ENCODE data around the gene IYD.
"Not testable (repeated sequence)": the region's sequence is repeated elsewhere in the genome, so short reads cannot be mapped to it uniquely, and the experiment has no call there.

The IYD gene

DNA sequence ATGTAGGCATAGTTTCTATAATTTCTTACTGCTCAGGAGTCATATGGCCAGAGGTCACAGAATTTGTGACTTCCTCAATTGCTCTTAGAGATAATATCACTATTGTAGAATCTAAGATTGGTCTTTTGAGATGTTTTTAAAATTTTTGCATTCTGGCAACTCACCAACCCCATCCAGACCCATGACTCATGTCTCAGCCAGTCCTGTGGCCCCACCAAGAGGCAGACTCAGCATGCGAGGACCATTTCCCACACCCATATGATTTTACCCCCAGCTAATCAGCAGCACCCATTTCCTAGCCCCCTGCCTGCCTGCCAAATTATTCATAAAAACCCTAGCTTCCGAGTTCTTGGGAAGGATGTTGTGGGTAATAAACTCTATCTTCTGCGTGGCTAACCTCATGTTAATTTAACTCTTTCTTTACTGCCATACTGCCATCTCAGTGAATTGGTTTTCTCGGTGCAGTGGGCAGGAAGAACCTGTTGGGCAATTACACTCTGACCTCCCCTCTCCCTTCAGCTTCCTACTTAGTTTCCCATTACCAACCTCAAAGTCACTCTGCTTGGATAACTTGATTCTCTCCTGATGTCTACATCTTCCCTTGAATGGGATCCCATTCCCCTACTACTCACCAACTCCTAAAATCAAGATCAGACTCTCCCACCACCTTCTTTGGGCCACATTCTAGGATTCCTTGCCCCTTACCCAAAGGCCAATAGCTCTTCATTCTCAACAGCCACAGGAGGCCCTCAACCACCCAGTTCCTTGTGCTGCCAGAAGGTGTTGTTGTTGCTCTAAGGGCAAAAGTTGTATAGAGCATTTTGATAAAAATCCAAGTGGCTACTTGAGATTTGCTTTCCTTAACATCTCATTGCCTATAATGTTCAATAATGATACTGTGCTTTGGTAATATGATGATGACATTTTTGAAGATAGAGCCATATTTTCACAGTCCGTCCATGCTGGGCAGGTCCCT, 16.2 kb upstream of the IYD start:
- no peak for DNase-seq

DNA sequence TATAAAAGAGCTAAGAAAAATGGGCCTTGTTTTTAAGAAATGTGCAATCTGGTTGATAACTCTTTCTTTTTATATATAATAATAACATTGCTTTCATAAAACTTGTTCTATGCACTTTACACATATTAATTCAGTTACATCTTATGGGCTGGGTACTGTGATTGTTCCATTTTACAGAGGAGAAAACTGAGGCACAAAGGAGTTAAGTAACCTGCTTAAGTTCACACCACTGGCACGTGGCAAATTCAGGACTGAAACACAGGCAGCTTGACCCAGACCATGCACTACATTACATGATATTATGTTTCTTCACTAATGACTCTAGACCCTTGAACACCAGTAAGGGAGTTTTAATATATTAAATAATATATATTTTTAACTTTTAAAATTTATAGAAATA, 15.4 kb upstream of the IYD start:
- no peak for DNase-seq

DNA sequence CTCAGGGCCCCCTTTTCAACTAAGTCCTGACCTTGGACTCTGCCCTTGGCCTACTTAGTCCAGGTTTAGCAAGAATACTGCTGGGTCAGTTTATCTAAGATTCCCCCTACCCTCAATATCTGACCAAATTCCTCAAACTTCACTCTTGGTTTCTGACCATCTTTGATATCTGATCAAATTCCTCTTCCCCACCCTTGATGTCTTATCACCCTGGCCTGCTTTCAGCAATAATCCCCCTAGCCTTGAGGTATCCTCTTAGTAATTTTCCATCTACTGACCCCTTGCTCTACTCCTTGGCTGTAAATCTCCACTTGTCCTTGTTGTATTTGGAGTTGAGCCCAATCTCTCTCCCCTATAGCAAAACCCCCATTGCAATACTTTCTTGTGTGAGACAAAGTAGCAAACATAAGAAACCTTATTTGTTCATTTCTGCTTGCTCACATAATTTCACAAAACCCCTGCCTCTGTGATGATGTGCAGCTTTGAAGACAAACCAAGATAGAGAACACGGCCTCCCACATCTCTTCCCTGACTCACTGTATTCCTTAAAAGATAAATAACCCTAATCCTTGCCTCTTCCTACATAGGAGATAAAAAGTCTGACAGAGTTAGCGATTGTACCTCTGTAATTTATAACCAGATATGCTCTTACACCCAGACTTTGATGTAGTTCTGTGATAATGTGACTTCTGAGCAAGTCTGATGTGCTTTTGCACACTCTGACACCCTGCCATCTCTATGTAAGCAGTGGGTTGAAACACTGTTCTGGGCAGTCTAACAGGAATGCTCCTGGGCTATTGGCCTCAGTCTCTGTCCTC, 13.8 kb upstream of the IYD start:
- no peak for DNase-seq

DNA sequence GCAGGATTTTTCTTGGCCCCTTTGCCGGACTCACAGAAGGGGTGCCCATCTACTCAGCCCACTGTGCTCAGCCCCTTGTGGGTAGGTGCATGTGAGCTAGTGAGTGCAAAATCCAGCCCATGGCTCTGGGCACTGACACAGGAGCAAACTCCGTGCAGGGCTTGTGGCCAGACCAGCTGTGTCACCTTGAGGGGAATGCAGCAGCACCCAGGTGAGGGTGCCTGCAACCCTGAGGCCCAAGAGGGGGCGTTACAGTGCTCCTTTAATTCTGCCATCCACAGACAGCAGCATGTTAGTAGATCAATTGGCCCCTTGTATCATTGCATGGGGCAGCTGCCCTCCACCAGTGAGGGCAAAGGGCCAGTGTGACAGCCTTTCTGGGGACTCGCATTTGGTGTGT, 12.9 kb upstream of the IYD start:
- no peak for DNase-seq

DNA sequence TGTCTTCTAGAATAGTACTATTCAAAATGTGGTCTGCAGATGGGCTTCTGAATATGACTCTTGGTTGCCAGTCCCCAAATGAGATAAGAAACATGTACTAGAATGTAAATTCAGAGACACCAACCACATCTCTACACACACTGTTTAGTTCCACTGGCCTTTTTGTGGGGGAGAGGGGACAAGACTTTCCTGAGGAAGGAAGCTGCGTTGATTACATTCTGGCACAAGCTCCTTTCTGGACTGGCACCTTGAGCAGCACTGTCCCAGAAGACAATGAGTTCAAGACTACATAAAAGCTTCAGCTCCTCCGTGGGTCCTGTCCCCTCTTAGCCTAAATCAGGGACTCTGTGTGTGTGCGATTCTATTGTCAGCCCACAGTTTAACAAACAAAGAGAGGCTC, 6.9 kb upstream of the IYD start:
- no peak for DNase-seq

DNA sequence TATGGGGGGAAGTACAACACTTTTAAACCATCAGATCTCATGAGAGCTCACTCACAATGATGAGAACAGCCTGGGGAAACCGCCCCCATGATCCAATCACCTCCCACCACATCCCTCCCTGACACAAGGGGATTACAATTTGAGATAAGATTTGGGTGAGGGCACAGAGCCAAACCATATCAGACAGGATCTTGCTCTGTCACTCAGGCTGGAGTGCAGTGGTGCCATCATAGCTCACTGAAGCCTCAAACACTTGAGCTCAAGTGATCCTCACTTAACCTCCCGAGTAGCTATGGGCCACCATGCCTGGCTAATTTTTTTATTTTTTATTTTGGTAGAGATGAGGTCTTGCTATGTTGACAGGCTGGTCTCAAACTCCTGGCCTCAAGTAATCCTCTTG, 5.1 kb upstream of the IYD start:
- DNase-seq, result peak; percentile 9

DNA sequence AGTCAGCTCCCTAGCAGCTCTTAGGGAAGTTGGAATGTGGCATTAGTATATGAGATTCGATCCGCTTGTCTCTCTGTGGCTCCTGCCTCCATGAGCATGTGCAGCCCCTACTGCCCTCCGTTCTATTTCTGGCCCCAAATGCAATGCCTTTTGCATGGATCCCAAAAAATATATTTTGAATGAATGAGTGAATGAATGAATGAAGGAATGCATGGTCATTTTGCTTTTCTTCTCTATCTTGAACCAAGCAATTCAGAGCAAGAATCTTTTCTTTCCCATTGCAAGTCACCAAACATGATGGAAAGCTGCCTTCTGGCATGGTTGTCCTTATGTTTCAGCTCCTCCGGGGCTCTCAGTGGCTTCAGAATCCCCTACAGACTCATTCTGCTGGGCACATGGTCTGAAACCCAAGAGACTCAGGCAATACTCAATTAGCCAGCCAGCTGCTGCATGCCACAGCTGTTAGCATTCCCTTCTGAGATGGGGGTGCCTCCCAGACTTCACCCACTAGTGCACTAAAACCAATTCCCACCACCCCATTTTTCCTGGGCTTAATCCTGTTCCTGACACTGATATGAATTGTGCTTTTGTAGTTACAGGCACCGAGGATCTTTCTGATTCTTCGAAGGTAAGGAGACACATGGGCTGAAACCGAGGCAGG, 2.6 kb upstream of the IYD start:
- DNase-seq, result no peak

DNA sequence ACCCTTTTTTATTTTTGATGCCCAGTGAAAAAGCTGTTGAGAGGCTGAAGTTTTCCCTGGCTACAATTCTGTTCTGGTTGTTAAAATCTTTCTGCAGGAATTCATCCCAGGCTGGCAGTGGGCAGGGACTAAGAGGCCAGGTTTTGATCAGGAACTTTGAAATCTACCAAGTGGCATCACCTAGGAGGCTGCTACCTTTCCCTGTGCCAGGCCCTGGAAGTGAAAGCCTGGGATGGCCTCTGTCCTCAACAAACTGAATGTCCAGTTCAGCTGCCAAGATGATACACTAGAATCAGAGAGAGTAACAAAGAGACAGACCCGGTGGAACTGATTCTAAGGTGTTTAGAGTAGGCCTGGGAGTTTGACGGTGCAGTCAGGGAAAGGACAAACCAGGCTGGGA, 596 bp downstream of the IYD start:
- no peak for DNase-seq

DNA sequence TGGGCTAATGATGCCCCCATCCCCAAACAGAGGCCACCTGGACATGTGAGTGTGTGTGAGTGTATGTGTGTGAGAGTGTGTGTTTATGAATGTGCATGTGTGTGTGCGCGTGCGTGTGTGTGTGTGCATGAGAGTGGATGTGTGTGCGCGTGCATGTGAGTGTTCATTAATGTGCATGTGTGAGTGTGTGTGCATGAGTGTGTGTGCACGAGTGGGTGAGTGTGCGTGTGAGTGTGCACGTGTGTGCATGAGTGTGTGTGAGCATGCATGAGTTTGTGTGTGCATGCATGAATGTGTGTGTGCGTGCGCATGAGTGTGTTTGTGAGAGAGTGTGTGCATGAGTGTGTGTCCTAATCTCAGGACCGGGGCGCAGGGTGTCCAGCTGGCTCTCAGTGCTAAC, 1.3 kb downstream of the IYD start:
- DNase-seq, result no peak

DNA sequence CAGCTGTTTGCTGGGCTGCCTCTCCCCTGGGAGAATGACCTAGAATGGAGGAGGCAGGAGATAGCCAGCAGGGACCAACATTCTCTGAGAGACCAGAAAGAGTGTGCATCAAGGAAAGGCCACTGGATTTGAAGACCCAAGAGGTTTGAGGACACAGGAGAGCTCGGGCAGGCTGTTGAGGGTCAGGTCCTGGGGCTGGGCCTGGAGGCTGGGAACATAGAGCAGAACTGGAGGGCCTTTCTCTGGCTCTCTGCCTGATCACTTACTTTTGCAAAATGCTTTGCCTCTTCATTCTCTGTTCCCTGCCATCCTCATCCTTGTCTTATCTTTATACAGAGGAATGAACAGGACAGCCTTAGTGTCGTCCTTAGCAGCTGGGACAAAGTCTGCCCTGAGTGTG, 2.5 kb downstream of the IYD start:
- DNase-seq, result no peak

DNA sequence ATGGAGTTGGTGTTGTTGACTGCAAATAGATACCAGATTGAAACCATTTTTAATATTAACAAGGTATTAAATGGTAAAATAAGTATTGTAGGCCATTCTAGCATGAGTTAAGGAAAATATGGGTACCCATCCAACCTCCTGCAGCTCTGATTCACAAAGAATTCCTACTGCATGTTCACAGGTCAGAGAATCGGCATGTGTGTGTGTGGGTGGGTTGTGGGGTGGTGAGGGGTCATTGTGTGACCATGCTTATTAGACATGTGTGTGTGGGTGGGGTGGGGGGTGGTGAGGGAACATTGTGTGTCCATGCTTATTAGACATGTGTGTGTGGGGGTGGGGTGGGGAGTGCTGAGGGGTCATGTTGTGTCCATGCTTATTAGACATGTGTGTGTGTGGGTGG, 3.2 kb downstream of the IYD start:
- no peak for DNase-seq

DNA sequence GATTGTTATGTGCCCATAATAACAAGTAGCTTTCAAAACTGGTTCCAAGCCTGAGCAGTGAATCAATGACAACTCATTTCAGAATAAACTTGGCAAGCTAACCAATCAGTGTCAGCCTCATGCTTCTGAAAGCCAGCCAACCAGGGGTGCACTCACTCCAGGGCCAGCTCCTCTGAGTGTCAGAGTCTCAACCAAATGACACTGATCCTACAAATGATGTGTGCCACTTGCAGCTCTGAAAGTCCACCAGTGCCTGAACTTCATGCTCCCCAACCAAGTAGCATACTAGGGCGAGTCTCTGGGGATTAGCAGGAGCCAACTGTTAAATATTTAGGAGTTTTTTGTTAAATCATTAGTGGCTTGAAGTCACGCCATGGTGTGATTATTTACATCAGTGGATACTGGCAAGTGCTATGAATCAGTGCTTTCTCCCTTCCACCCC, 4.5 kb downstream of the IYD start:
- DNase-seq, result no peak

DNA sequence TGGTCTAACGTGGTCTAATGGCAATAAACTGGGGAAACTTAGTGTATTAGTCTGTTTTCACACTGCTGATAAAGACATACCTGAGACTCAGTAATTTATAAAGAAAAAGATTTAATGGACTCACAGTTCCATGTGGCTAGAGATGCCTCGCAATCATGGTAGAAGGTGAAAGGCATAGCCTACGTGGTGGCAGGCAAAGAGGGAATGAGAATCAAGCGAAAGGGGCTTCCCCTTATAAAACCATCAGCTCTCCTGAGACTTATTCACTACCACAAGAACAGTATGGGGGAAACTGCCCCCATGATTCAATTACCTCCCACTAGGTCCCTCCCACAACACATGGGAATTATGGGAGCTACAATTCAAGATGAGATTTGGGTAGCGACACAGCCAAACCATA, 5.5 kb downstream of the IYD start:
- not testable (repeated sequence) for DNase-seq

DNA sequence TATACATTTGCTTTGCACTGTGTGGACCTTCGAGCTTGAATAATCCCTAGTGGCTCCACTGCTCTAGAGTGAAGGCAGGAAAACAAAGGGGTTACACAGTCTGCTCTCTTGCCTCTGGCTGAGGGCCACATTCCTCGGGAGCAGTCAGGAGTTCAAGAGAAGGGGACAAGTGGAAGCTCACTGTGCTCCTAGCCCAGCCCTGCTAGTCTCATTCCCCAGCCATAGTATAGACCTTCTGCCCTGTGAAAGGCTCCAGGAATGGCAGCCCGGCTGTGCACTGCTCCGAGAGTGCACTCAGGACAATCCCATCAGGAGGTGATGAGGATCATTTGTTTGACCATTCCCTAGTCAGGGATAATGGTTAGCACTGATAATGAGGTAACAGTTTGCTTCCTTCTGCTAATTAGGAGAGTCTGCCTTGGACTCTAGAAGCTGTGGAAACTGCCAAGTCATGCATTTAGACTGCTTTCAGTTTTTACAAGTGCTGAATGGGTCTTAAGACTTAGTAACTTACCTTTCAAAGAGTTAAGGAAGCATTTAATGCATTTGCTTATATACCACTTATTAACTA, 8.5 kb downstream of the IYD start:
- no peak for DNase-seq

DNA sequence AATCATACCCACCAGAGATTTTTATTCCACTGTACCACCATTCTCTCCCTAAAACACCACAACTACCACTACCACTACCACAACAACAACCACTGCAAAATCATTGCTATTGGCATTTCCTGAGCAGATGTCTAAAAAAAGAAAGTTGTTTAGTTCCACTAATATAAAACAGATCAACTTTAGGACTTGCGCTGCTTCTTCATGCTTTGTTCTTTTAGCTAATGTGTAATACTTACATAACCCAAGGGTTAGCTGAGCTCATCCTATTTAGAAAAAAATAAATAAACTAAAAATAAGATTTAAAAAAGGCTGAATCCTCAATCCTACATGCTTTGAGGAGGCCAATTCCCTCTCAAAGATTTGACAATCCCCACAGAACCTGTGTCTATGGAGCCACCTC, 11.4 kb downstream of the IYD start:
- DNase-seq, result no peak

DNA sequence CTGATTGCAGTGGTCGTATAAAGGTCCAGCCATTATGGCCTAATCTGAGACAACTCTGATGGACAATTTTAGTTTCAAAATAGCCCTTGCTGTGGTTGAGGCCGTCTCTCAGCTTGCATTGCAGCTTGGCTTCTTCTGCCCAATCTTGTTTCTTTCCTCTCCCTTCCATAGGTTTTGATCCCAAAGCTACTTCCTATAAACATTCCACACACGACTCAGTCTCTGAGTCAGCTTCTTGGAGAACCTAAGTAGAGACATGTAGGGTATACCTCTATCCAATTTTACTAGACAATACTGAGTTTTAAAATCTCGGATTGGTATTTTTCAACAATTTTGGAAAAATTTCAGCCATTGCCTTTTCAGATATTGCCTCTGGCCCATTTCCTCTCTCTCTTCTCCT, 13.4 kb downstream of the IYD start:
- DNase-seq, result no peak

DNA sequence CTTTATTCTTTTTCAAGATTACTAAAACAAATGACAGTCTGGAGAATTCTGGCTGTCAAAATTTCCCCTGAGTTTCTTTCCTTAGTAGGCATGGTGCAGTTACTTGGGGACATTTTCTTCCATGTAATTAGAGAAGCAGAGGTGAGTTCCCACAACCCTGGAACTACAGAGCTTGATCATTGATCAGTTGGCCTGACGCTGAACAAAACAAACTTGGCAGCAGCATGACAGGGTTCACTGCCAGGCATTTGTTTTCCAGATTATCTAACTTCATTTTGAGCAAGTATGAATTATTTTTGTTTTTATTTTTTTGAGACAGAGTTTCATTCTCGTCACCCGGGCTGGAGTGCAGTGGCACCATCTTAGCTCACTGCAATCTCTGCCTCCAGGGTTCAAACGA, 22.6 kb downstream of the IYD start:
- no peak for DNase-seq

DNA sequence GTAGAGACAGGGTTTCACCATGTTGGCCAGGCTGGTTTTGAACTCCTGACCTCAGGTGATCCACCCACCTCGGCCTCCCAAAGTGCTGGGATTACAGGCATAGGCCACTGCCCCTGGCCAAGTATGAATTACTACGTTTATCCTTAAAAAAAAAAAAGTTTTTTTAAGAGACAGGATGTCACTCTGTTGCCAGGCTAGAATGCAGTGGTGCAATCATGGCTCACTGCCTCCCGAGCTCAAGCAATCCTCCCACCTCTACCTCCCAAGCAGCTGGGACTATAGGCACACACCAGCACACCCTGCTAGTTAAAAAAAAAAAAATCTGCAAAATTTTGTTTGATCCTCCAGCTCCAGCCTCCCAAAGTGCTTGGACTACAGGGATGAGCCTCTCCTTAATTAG, 23.1 kb downstream of the IYD start:
- no peak for DNase-seq

DNA sequence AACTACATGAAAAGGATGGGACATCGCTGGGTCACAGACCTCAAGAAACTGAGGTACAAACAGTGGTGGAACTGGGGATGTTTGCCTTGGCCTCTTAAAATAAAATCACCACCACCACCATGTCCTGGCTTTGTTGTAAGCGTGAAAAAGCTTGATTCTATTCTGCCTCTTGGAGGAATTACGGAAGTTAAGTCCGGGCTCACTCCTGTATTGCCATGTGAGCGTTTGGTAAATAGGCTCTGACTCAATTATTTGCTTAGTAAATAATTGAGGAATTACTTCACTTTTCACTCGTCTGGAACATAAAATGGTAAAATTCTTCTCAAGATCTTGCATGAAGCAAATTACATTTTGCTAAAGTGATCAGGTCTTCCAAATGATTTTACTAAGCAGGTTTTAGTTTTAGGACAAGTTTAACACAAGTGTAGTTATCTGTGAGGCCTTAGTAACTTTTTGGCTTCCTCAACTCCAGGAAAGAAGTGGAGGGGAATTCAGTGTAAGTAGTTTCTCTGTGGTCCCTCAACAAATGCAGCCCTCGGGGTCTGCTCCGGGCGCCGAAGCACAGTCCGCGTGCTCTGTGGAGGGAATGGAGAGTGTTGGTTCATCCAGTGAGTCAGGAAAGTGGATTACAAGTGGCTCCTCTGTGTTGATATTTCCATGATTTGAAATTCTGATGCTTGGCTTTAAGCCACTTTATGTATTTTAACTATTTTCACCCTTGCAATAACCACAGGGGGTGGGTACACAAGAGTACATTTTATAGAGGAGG, 23.8 kb downstream of the IYD start:
- no peak for DNase-seq

DNA sequence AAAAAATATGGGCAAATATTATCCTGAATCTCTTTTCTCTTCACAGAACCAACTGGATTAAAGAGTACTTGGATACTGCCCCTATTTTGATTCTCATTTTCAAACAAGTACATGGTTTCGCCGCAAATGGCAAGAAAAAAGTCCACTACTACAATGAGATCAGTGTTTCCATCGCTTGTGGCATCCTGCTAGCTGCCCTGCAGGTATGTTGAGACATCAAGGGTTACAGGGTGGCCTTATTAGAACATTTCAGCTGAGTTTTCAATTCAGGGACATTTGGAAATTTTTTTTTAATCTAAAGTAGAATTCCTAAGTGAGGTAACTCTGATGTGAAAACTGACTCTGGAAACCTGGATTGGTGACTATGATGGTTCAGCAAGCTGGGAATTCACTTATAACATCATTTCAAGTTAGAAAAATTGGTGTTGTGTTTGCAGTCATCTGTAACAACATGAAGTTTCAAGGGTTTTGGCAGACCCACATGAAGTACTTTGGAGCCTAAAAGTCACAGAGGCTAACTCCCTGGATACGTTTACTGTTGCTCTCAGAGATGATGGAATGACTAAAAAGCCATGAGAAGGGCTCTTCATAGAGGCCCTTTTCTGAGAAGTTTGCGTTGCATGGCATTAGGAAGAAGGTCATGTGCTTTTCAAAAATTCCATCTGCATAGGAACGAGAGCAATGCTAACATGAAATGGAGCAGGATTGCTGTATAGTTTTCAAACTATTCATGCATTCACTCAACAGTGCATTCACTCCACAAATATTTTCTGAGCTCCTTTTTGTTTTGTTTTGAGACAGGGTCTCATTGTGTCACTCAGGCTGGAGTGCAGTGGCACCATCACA, 25.5 kb downstream of the IYD start:
- DNase-seq, result no peak

DNA sequence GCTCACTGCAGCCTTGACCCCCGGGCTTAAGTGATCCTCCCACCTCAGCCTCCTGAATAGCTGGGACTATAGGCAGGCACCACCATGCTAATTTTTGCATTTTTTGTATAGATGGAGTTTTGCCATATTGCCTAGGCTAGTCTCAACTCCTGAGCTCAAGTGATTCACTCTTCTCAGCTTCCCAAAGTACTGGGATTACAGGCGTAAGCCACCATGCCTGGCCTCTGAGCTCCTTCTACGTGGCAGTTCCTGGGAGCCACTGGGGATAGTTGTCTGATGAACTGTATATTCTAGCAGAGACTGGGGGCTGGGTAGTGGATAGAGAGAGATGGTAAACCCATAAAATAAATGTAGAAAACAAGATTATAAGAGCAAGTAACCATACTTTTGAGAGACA, 26.1 kb downstream of the IYD start:
- no peak for DNase-seq

All from NCI-H2029 (cell line).